ENCODE measurements around the gene SETD7. TPM values are rescaled to one million over a fixed set of nuclear protein-coding genes. Genes with fewer than 3 reads are reported as not detected.

SETD7 gene
- total RNA-seq (12.5 and 13.0 TPM in 2 replicates), polyA plus RNA-seq (5.1 and 15.4 TPM in 2 replicates), polyA minus RNA-seq (21.3 and 29.2 TPM in 2 replicates)
- 10.6 TPM for total RNA-seq (2013)

GRCh38 chr4:139556071-139556723 is at the start of gene SETD7:
SETD7 (minus strand) TSS chr4:139556219; CDS start chr4:139556137, 82 bp downstream.
- peak within 1 kb of the TSS; percentile 87 for H3K4me2 ChIP-seq (replicated peaks; ENCODE audit: low read depth, low read length, poor library complexity, severe bottlenecking)
- no peaks in the 10 kb centered on the region for H3K27me3 ChIP-seq (replicated peaks in 1 of 4; ENCODE audit: control extremely low read depth in 1 of 4, control insufficient read depth in 3 of 4, insufficient read depth in 4 of 4, low read length in 3 of 4)
- H4K20me1 ChIP-seq (ENCODE audit: control insufficient read depth, insufficient read depth, low read length, poor library complexity, severe bottlenecking) = peaks cover 4% of the 10 kb centered on the region
- ATAC-seq (ENCODE audit: low read depth) (peak; percentile 26), DNase-seq (peak; percentile 81)
- POLR2A ChIA-PET = interaction anchor here (1.2 to 3.2 kb wide), 3 partner anchors 23 to 255 kb away, joined by 3 to 16 read pairs (median 4); partner anchors contain the start of gene NAA15
- peak within 1 kb of the TSS; percentile 75 for H2AFZ ChIP-seq (ENCODE audit: insufficient read depth, low read depth, low read length, poor library complexity, severe bottlenecking)
- no peaks in the 10 kb centered on the region for H3K27me3 Mint-ChIP-seq
- peak within 1 kb of the TSS; percentile 94 for H3K9ac ChIP-seq (ENCODE audit: low read length)
- no peaks in the 10 kb centered on the region for H3K36me3 ChIP-seq (replicated peaks in 1 of 2; ENCODE audit: control extremely low read depth in 1 of 2, control insufficient read depth in 1 of 2, extremely low read depth in 1 of 2, insufficient read depth in 2 of 2, low read length in 1 of 2)
- no peaks in the 10 kb centered on the region for H3K9me3 Mint-ChIP-seq (ENCODE audit: insufficient read depth)
- peaks cover 63% of the 10 kb centered on the region for H3K4me1 Mint-ChIP-seq
- peak within 1 kb of the TSS; percentile 93 to 98 for H3K27ac ChIP-seq (ENCODE audit: low read length in 2 of 2)
- peak within 1 kb of the TSS; percentile 100 for H3K4me3 Mint-ChIP-seq
- under 1% methylated on average over 47 of the region's 61 CpGs for WGBS (ENCODE audit: insufficient coverage)
- peaks cover 44% of the 10 kb centered on the region for H3K79me2 ChIP-seq (ENCODE audit: control insufficient read depth, insufficient read depth, low read length)
- peak; percentile 8 for TF ChIP-seq CTCF (IDR thresholded peaks at IDR 0.05)
- TF ChIP-seq EZH2 (IDR thresholded peaks at IDR 0.05; ENCODE audit: borderline replicate concordance, insufficient read depth, low read depth, low read length, poor library complexity, severe bottlenecking) = no peak
- H3K4me3 ChIP-seq (ENCODE audit: control extremely low read depth in 1 of 5, extremely low read depth in 1 of 5, insufficient read depth in 1 of 5, low read depth in 2 of 5, low read length in 4 of 5) = peak within 1 kb of the TSS; percentile 73 to 96 (median 89)
- intact Hi-C loops (cut with micrococcal nuclease) = loop anchor here (1.0 to 5.0 kb wide), 8 partner anchors 103 to 966 kb away; partner anchors contain the start of genes ELF2, ELMOD2, NAA15 and NOCT
- H3K4me1 ChIP-seq (ENCODE audit: control insufficient read depth in 2 of 2, insufficient read depth in 2 of 2, low read length in 2 of 2) = peaks cover 36 to 38% of the 10 kb centered on the region in 2 donors
- CTCF ChIA-PET = interaction anchor here (0.8 to 4.4 kb wide), 4 partner anchors 26 to 95 kb away, joined by 3 to 24 read pairs (median 6); no protein-coding TSS in a partner anchor
- peak within 1 kb of the TSS; percentile 100 for H3K27ac Mint-ChIP-seq
- H3K9me3 ChIP-seq (ENCODE audit: control extremely low read depth in 1 of 3, control insufficient read depth in 2 of 3, insufficient read depth in 1 of 3, low read length in 2 of 3) = no peaks in the 10 kb centered on the region

GRCh38 chr4:139605516-139605915 is 49.5 kb upstream of the SETD7 start:
- Mint-ChIP-seq H3K27ac (no peak overlapping the region), H3K9me3 (ENCODE audit: insufficient read depth) (no peaks in the 10 kb centered on the region), H3K4me1 (peaks cover 16% of the 10 kb centered on the region), H3K27me3 (peaks cover 15% of the 10 kb centered on the region), H3K4me3 (peak overlapping the region; percentile 77)
- no peak overlapping the region for H3K27ac ChIP-seq (ENCODE audit: low read length in 2 of 2)
- no peak overlapping the region for H3K9ac ChIP-seq (ENCODE audit: low read length)
- DNase-seq (no peak), ATAC-seq (ENCODE audit: low read depth) (no peak)
- H3K36me3 ChIP-seq (replicated peaks in 1 of 2; ENCODE audit: control extremely low read depth in 1 of 2, control insufficient read depth in 1 of 2, extremely low read depth in 1 of 2, insufficient read depth in 2 of 2, low read length in 1 of 2) = no peaks in the 10 kb centered on the region
- no peak overlapping the region for H3K4me3 ChIP-seq (ENCODE audit: control extremely low read depth in 1 of 5, extremely low read depth in 1 of 5, insufficient read depth in 1 of 5, low read depth in 2 of 5, low read length in 4 of 5)
- CTCF ChIA-PET = interaction anchor here (0.6 to 6.6 kb wide), 5 partner anchors 14 to 54 kb away, joined by 3 to 74 read pairs (median 5); partner anchors contain the start of gene SETD7
- no peaks in the 10 kb centered on the region for H3K9me3 ChIP-seq (ENCODE audit: control extremely low read depth in 1 of 3, control insufficient read depth in 2 of 3, insufficient read depth in 1 of 3, low read length in 2 of 3)
- peaks cover 8 to 10% of the 10 kb centered on the region in 2 donors for H3K4me1 ChIP-seq (ENCODE audit: control insufficient read depth in 2 of 2, insufficient read depth in 2 of 2, low read length in 2 of 2)
- H2AFZ ChIP-seq (ENCODE audit: insufficient read depth, low read depth, low read length, poor library complexity, severe bottlenecking) = peak overlapping the region; percentile 78
- WGBS (ENCODE audit: insufficient coverage) = 95% methylated on average over 3 of the region's 3 CpGs
- H4K20me1 ChIP-seq (ENCODE audit: control insufficient read depth, insufficient read depth, low read length, poor library complexity, severe bottlenecking) = no peaks in the 10 kb centered on the region
- POLR2A ChIA-PET = no interaction called here
- peaks cover 0 to 2% (median 0%) of the 10 kb centered on the region in 4 experiments for H3K27me3 ChIP-seq (replicated peaks in 1 of 4; ENCODE audit: control extremely low read depth in 1 of 4, control insufficient read depth in 3 of 4, insufficient read depth in 4 of 4, low read length in 3 of 4)
- intact Hi-C loops (cut with micrococcal nuclease) = no loop called here
- no peak for TF ChIP-seq EZH2 (IDR thresholded peaks at IDR 0.05; ENCODE audit: borderline replicate concordance, insufficient read depth, low read depth, low read length, poor library complexity, severe bottlenecking)
- TF ChIP-seq CTCF (IDR thresholded peaks at IDR 0.05) = no peak
- no peak overlapping the region for H3K4me2 ChIP-seq (replicated peaks; ENCODE audit: low read depth, low read length, poor library complexity, severe bottlenecking)
- no peaks in the 10 kb centered on the region for H3K79me2 ChIP-seq (ENCODE audit: control insufficient read depth, insufficient read depth, low read length)

Measured in B cell (primary cell).